OCI-LY1 (cell line): ENCODE data around the gene SLAIN2.

Experiments
- H2AFZ ChIP-seq: fragments of 200-600 bp; sonication (generic), shearing (Covaris generic); 2 replicates; pipeline ENCODE4 v1.6.0; 2014; ENCODE audit warnings: antibody characterized with exemption, mild to moderate bottlenecking, low read length
- H3F3A ChIP-seq: fragments of 200-600 bp; sonication (generic), shearing (Covaris generic); 2 replicates; pipeline ENCODE4 v1.6.0; 2014; ENCODE audit warnings: mild to moderate bottlenecking, antibody characterized with exemption, low read length, moderate library complexity; ENCODE audit not compliant: insufficient read depth
- H3K27ac ChIP-seq: fragments of 200-600 bp; sonication (generic); 2 replicates; pipeline ENCODE4 v1.5.1; 2014; ENCODE audit warnings: low read length, mixed run types, mild to moderate bottlenecking, low read depth; ENCODE audit not compliant: poor library complexity, severe bottlenecking
- H3K27me3 ChIP-seq: fragments of 200-600 bp; sonication (generic); 2 replicates; pipeline ENCODE4 v1.6.0; 2014; ENCODE audit warnings: antibody characterized with exemption, mild to moderate bottlenecking, low read length, moderate library complexity; ENCODE audit not compliant: insufficient read depth
- H3K36me3 ChIP-seq: fragments of 200-600 bp; sonication (generic); 2 replicates; pipeline ENCODE4 v1.6.1; 2014; ENCODE audit warnings: mild to moderate bottlenecking, antibody characterized with exemption, low read length, moderate library complexity, mixed read lengths; ENCODE audit not compliant: insufficient read depth
- H3K4me1 ChIP-seq: fragments of 200-600 bp; sonication (generic); 2 replicates; pipeline ENCODE4 v1.5.1; 2014; ENCODE audit warnings: mild to moderate bottlenecking, low read length, moderate library complexity; ENCODE audit not compliant: insufficient read depth, severe bottlenecking
- H3K4me2 ChIP-seq: fragments of 200-600 bp; sonication (generic), shearing (Covaris generic); 2 replicates; pipeline ENCODE4 v1.6.1; 2014; ENCODE audit warnings: low read length
- H3K4me3 ChIP-seq: fragments of 200-600 bp; sonication (generic); 2 replicates; pipeline ENCODE4 v1.5.1; 2014; ENCODE audit warnings: low read length, low read depth, mild to moderate bottlenecking, mixed read lengths; ENCODE audit not compliant: poor library complexity, severe bottlenecking
- H3K79me2 ChIP-seq: fragments of 200-600 bp; shearing (Covaris generic); 2 replicates; pipeline ENCODE4 v1.6.1; 2016; ENCODE audit warnings: mixed run types, low read length, mixed read lengths; ENCODE audit not compliant: insufficient read depth
- H3K9ac ChIP-seq: fragments of 200-600 bp; sonication (generic), shearing (Covaris generic); 2 replicates; pipeline ENCODE4 v1.6.1; 2014; ENCODE audit warnings: mild to moderate bottlenecking, low read length, mixed read lengths
- H3K9me2 ChIP-seq: fragments of 200-600 bp; sonication (generic), shearing (Covaris generic); 2 replicates; pipeline ENCODE4 v1.6.1; 2014; ENCODE audit warnings: low read depth, mild to moderate bottlenecking, low read length, mixed read lengths
- H3K9me3 ChIP-seq: fragments of 200-600 bp; shearing (Covaris generic); 2 replicates; pipeline ENCODE4 v1.6.1; 2014; ENCODE audit warnings: low read length, mixed read lengths
- H4K20me1 ChIP-seq: fragments of 200-600 bp; sonication (generic), shearing (Covaris generic); 2 replicates; pipeline ENCODE4 v1.6.0; 2016; ENCODE audit warnings: mild to moderate bottlenecking, low read length; ENCODE audit not compliant: insufficient read depth
- CTCF ChIP-seq: fragments of 200-600 bp; sonication (generic), shearing (Covaris generic); IDR thresholded peaks from 2 replicates; pipeline ENCODE4 v1.5.1; 2017; ENCODE audit warnings: mild to moderate bottlenecking, antibody characterized with exemption, low read length, moderate library complexity, mixed read lengths
- EZH2 ChIP-seq: fragments of 200-600 bp; sonication (generic), shearing (Covaris generic); IDR thresholded peaks from 2 replicates; pipeline ENCODE4 v1.8.0; 2017; ENCODE audit warnings: borderline replicate concordance, mixed run types, mild to moderate bottlenecking, antibody characterized with exemption, low read length, moderate library complexity, mixed read lengths

Gene SLAIN2

DNA sequence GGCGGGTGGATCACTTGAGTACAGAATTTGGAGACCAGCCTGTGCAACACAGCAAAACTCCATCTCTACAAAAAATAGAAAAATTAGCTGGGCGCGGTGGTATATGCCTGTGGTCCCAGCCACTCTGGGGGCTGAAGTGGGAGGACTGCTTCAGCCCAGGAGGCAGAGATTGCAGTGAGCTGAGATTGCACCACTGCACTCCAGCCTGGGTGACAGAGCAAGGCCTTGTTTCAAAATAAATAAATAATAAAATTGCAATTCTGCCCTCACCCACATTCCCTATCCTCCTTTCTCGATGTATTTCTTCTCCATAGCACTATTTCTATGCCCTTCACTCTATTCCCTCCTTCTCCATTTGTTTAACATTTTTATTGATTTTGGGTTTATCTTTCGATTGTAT is 8.7 kb upstream of the SLAIN2 start:
- Histone ChIP-seq H3K27me3 (no peaks in the 10 kb centered on the region), H2AFZ (no peak overlapping the region), H3K4me3 (no peak overlapping the region), H3K36me3 (no peaks in the 10 kb centered on the region), H3K9me3 (no peaks in the 10 kb centered on the region), H4K20me1 (no peaks in the 10 kb centered on the region), H3K4me1 (no peaks in the 10 kb centered on the region), H3K9me2 (no peaks in the 10 kb centered on the region), H3K27ac (no peak overlapping the region), H3K9ac (no peak overlapping the region), H3K79me2 (no peaks in the 10 kb centered on the region), H3F3A (no peaks in the 10 kb centered on the region), H3K4me2 (no peak overlapping the region)
- TF ChIP-seq CTCF, result no peak
- no peak for TF ChIP-seq EZH2

GRCh38 chr4:48333587-48333986 is 7.7 kb upstream of the SLAIN2 start:
- Histone ChIP-seq H3K9ac (no peak overlapping the region), H4K20me1 (no peaks in the 10 kb centered on the region), H3K4me2 (no peak overlapping the region), H3K79me2 (no peaks in the 10 kb centered on the region), H2AFZ (no peak overlapping the region), H3K27me3 (no peaks in the 10 kb centered on the region), H3K4me1 (no peaks in the 10 kb centered on the region), H3K27ac (no peak overlapping the region), H3K36me3 (no peaks in the 10 kb centered on the region), H3F3A (no peaks in the 10 kb centered on the region), H3K9me3 (no peaks in the 10 kb centered on the region), H3K4me3 (no peak overlapping the region), H3K9me2 (no peaks in the 10 kb centered on the region)
- TF ChIP-seq EZH2 (no peak), CTCF (no peak)

- no peaks in the 10 kb centered on the region for H3K79me2 ChIP-seq
- no peak overlapping the region for H3K4me2 ChIP-seq
- H3K9ac ChIP-seq, result no peak overlapping the region
- no peak overlapping the region for H2AFZ ChIP-seq
- TF ChIP-seq CTCF, result no peak
- no peak for TF ChIP-seq EZH2
- H3K9me2 ChIP-seq, result no peaks in the 10 kb centered on the region
- no peaks in the 10 kb centered on the region for H3K4me1 ChIP-seq
- no peaks in the 10 kb centered on the region for H3F3A ChIP-seq
- no peaks in the 10 kb centered on the region for H4K20me1 ChIP-seq
- no peak overlapping the region for H3K27ac ChIP-seq
- no peak overlapping the region for H3K4me3 ChIP-seq
- no peaks in the 10 kb centered on the region for H3K36me3 ChIP-seq
- no peaks in the 10 kb centered on the region for H3K27me3 ChIP-seq
- no peaks in the 10 kb centered on the region for H3K9me3 ChIP-seq
These were observed 7.1 kb upstream of the SLAIN2 start for GRCh38 chr4:48334236-48334635.
